ENCODE data around the gene NUCKS1.

GRCh38 chr1:205681364-205681763 is 68.6 kb downstream of the NUCKS1 start:
- no peak for TF ChIP-seq CTCF (IDR thresholded peaks at IDR 0.05; ENCODE audit: low read length)
- TF ChIP-seq EZH2 (IDR thresholded peaks at IDR 0.05; ENCODE audit: borderline replicate concordance, low read length): no peak

All from OCI-LY1 (cell line).